NOMO-1 (cell line): Measurements from ENCODE around the gene PCED1B.
"Not testable (repeated sequence)": the region's sequence is repeated elsewhere in the genome, so short reads cannot be mapped to it uniquely, and the experiment has no call there.

Experiments
- DNase-seq, 2 experiments: peaks; one replicate each; lab custom pipeline; 2025; ENCODE audit not compliant: unreplicated experiment in 2 of 2; lab: John Stamatoyannopoulos, UW

The PCED1B gene

DNA sequence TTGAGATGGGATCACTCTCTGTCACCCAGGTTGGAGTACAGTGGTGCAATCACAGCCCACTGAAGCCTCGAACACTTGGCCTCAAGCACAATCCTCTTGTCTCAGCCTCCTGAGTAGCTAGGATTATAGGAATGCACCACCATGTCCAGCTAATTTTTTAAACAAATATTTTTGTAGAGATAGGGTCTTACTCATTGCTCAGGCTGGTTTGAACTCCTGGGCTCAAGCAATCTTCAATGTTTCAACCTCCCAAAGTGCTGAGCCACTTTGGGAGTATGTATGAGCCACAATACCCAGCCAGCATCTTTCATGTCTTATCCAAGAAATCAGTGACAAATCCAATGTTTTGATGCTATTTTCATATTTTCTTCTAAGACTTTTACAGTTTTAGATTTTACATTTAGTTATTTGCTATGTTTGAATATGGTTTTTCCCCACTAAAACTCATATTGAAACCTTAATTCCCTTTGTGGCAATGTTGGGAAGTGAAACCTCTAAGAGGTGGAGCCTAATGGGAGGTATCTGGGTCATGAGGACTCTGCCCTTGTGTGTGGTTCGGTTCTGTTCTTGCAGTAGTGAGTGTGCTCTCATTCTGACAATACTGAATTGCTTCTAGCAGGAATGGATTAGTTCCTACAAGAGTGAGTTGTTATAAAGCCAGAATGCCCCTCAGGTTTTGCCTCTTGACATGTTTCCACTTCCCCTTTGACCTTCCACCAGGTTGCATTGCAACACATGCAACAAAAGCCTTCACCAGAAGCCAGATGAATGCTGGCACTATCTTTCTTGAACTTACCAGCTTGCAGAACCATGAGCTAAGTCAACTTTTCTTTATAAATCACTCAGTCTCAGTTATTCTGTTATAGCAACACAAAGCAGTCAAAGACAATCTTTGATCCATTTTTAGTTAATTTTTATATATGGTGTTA is 81.2 kb downstream of the PCED1B start:
- DNase-seq = peak; percentile 52 to 66

DNA sequence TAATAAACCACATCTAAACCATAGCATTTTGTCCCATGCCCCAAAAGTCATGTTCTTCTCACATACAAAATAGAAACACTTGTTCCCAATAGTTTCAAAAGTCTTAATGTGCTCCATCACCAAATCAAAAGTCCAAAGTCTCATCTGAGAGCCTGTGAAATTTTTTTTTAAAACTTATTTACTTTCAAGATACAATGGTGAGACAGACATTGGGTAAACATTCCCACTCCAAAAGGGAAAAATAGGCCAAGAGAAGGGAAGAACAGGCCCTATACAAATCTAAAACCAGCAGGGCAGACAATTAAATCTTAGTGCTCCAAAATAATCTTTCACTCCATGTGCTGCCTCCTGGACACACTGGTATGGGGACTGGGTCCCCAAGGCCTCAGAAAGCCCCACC is 84.7 kb downstream of the PCED1B start:
- no peak for DNase-seq

DNA sequence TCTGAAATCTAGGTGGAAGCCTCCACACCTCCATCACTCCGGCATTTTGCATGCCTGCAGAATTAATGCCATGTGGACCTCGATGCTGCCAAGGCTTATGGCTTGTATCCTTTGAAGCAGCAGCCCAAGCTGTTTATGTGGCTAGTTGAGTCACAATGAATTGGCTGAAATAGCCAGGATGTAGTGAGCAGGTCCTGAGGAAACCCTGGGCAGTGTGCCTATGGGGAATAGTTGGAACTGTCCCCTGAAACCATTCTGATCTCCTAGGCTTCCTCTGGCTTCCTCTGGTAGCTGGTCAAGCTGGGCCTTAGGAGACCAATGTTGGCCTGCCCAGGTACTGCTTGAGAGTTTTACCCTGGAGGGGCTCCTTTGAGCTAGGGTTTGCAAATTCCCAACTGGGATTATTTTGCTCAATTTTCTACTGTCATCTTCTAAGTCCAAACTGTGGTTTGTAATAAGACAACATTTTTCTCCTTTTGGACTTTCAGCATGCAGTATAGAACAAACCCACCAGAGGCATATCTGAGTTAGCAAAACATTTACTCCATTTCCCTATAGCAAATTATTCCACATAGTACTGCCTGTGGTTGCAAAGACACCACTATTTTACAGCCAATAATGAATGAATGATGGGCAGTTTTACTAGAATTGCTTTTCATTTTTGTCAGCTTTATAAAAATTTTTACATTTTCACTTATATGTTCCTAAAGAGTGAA is 85.5 kb downstream of the PCED1B start:
- DNase-seq = no peak

GRCh38 chr12:47165934-47166333 is 86.5 kb downstream of the PCED1B start:
- DNase-seq = no peak

GRCh38 chr12:47166365-47166764 is 86.9 kb downstream of the PCED1B start:
- DNase-seq = no peak

GRCh38 chr12:47170281-47170680 is 90.9 kb downstream of the PCED1B start:
- not testable (repeated sequence) for DNase-seq

DNA sequence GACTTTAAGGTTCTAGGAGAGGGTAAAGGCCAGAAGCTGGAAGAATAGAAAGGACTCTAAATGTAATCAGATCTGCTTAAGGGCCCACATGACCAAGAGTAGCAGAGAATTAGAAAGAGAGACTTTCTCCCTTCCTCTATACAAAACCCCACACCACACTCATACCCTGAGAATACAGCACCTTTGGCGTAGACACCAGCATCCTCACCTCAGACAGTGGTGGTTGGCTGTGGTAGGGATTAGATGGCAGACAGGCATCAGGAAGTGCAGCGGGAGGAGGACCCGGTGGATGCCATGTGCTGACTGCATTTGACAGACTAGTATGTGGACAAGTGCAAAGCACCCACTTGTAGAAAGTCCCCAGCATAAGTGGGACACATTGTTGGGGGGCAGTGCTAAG is 98.6 kb downstream of the PCED1B start:
- no peak for DNase-seq

GRCh38 chr12:47182164-47182938 is 102.9 kb downstream of the PCED1B start:
- not testable (repeated sequence) for DNase-seq

DNA sequence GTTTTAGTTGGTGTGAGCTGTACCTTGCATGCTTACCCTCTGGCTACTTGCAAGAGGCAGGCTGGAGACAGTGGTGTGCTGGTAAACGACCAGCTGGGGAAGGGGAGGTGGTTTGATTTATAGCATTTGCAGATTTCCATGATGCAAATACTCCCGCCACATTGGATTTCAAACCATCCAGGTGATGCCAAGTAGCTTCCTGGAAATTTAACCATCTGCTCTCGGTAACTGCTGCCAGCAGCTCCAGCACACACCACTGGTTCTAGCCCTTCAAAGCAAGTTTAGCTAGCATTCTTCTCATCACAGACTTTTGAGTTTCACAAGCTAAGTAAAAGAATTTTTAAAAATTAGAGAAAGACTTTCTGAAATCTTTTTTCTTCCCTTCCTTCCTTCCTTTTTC is 104.8 kb downstream of the PCED1B start:
- no peak for DNase-seq

GRCh38 chr12:47184813-47185212 is 105.4 kb downstream of the PCED1B start:
- no peak for DNase-seq

DNA sequence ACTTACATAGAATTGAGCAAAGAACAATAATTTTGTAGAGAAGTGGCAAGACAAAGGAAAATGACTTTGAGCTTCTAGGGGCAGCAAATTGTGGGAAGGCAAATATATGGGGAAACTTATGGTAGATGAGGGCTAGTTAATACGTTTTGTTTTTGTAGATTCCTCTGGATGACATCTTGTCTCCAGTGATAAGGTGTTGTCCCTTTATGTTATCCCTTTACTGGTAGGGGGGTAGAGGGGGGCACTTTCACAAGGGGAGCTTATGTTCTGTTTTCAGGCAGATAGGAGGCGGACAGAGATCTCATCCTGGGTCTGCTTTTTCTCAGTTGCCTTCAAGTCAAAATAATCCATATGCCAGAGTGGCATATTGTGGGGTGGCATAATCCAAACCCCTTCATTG is 106.8 kb downstream of the PCED1B start:
- no peak for DNase-seq

- peak; percentile 2 to 10 for DNase-seq
These were observed 109.4 kb downstream of the PCED1B start for GRCh38 chr12:47188576-47189441.

DNA sequence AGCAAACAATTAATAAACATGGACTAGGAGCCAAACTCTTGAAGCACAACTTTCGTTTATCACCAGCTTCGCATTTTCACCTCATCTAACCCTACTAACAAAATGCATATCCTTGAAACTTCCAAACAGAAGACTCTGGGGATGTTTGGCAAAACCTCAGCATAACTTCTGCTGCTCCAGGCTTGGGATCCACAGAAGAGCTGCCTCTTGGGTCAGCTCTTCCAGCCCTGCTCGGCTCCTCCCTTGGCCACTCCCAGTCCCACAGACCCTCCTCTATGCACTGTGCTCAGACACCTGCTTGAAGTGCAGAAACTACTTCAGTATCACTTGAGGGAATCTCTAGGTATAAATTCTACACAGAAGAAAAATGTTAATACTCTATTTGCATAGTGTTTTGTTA is 110.3 kb downstream of the PCED1B start:
- no peak for DNase-seq

- peak; percentile 7 to 29 for DNase-seq
These were observed 110.9 kb downstream of the PCED1B start for GRCh38 chr12:47190271-47190750.

DNA sequence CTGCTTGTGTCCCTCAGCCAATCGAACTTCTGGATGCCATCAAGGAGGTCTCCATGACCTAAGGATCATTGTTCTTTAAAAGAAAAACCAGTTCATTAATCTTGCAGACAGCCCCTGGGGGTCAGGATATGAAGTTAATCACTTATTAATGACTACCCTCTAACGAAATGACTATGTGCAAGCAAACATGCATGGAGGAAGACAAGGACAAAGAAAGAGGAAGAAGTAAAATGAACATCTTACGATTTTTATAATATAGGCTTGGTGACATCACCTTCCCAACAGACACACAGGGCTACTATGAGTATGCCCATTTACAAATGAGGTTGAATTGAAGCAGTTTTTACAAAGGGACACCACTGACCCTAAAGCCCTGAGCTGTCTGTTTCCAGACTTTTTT is 111.5 kb downstream of the PCED1B start:
- DNase-seq = peak; percentile 12 to 69

- DNase-seq = no peak
These were observed 112.6 kb downstream of the PCED1B start for GRCh38 chr12:47192051-47192450.

DNA sequence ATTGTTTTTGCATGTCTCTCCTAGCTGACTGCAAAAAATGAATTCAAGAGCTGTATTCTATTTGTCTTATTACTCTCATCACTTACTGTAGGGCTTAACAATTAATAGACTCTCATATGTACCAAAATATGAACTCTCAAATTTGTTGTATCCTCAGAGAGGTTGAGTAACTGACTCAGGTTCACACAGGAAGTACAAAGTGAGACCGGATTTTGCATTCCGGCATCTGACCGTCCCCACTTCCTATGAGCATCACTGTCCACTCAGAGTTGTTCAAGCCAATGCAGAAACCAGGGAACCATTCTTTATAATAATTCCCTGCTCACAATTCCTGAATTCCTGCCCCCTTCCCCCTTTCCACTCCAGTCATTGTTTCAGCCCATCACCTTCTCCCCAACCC is 113.6 kb downstream of the PCED1B start:
- no peak for DNase-seq

DNA sequence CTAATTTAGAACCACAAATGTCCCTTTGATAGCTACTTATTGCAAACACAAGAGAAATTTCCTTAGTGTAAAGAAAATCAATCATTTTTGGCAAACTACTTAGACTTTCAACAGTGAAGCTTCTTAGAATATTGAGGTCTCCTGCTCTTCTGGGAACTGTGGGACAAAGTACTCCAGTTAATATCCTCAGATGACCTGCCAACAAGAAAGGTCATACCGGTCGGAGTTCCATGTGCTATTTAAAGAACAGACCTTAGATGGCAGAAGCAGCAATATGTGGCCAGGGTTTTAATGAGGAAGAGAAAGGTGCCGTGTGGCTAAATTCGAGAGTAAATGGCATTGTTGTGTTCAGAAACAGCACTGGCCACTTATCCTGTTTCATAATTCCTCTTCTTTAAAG is 115.1 kb downstream of the PCED1B start:
- DNase-seq = peak; percentile 2 to 30

GRCh38 chr12:47200446-47200845 is 121.0 kb downstream of the PCED1B start:
- DNase-seq = no peak

- not testable (repeated sequence) for DNase-seq
These were observed 121.8 kb downstream of the PCED1B start for GRCh38 chr12:47201190-47201589.
